Activated T-cell treated with anti-CD3 and anti-CD28 coated beads, Interleukin-2, amount 50 U/mL, for 48 hours (primary cell): Measurements from ENCODE around the gene ZNF674.

Experiments used
- DNase-seq, 2 experiments: peaks; one replicate each; pipeline ENCODE4 v3.0.0-alpha.2; 2020

Gene ZNF674

GRCh38 chrX:46545111-46546005, at the start of gene ZNF674:
Gene ZNF674 (minus strand): TSS chrX:46545421. CDS start chrX:46542087, 3,334 bp downstream.
- DNase-seq = peak; percentile 94 to 95

GRCh38 chrX:46589977-46590723, 44.9 kb upstream of the ZNF674 start:
- DNase-seq = no peak

GRCh38 chrX:46588263-46588662, 43.0 kb upstream of the ZNF674 start:
- peak; percentile 44 to 57 for DNase-seq

GRCh38 chrX:46587753-46588171, 42.5 kb upstream of the ZNF674 start:
- DNase-seq = no peak

- DNase-seq = no peak
These were observed 41.9 kb upstream of the ZNF674 start for GRCh38 chrX:46587158-46587557.

GRCh38 chrX:46584736-46585135, 39.5 kb upstream of the ZNF674 start:
- DNase-seq = no peak

- no peak for DNase-seq
These were observed 37.7 kb upstream of the ZNF674 start for GRCh38 chrX:46582966-46583365.

- no peak for DNase-seq
These were observed 37.1 kb upstream of the ZNF674 start for GRCh38 chrX:46582325-46582724.

GRCh38 chrX:46580613-46581012, 35.4 kb upstream of the ZNF674 start:
- no peak for DNase-seq

- DNase-seq = no peak
These were observed 34.0 kb upstream of the ZNF674 start for GRCh38 chrX:46579250-46579649.

GRCh38 chrX:46577221-46578005, 32.2 kb upstream of the ZNF674 start:
- no peak for DNase-seq

- DNase-seq = no peak
These were observed 31.2 kb upstream of the ZNF674 start for GRCh38 chrX:46576458-46576857.

- no peak for DNase-seq
These were observed 30.8 kb upstream of the ZNF674 start for GRCh38 chrX:46575991-46576392.

GRCh38 chrX:46575586-46575985, 30.4 kb upstream of the ZNF674 start:
- no peak for DNase-seq

- DNase-seq = peak; percentile 55 to 63
These were observed 29.7 kb upstream of the ZNF674 start for GRCh38 chrX:46574774-46575381.

GRCh38 chrX:46573892-46574773, 28.9 kb upstream of the ZNF674 start:
- DNase-seq = peak; percentile 61 to 71

GRCh38 chrX:46573331-46573891, 28.2 kb upstream of the ZNF674 start, which contains the start of gene CHST7:
Gene CHST7 (plus strand): TSS chrX:46573765. CDS start chrX:46573932, 167 bp downstream.
- peak; percentile 60 to 69 for DNase-seq

GRCh38 chrX:46572340-46572936, 27.2 kb upstream of the ZNF674 start:
- peak; percentile 41 to 58 for DNase-seq

GRCh38 chrX:46571423-46572339, 26.5 kb upstream of the ZNF674 start:
- peak in 1 of 2 experiments; percentile 27 for DNase-seq
